GM21529 (cell line): ENCODE results near the gene TMPRSS9.
"Not testable (repeated sequence)": the region's sequence is repeated elsewhere in the genome, so short reads cannot be mapped to it uniquely, and the experiment has no call there.

Source experiments
- ATAC-seq: cut with Tn5 transposase; IDR thresholded peaks from one replicate; pipeline ENCODE4 v1.9.1; 2021; ENCODE audit not compliant: unreplicated experiment

Gene TMPRSS9

GRCh38 chr19:2387367-2388288, 27.6 kb downstream of the TMPRSS9 start:
- ATAC-seq: no peak

DNA sequence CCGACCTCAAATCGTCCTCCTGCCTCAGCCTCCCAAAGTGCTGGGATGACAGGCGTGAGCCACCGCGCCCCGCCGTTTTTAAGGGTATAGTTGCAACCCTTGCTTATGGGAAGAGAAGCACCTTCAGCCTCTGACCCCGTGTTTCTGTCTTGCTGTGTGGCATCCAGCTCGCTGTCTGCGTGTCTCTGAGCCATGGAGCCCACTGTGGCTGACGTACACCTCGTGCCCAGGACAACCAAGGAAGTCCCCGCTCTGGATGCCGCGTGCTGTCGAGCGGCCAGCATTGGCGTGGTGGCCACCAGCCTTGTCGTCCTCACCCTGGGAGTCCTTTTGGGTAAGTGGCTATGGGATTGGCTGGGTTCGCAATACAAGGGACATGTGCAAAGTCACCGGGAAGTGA, 29.5 kb downstream of the TMPRSS9 start:
- no peak for ATAC-seq

GRCh38 chr19:2391118-2391725, 31.2 kb downstream of the TMPRSS9 start:
- ATAC-seq: no peak

DNA sequence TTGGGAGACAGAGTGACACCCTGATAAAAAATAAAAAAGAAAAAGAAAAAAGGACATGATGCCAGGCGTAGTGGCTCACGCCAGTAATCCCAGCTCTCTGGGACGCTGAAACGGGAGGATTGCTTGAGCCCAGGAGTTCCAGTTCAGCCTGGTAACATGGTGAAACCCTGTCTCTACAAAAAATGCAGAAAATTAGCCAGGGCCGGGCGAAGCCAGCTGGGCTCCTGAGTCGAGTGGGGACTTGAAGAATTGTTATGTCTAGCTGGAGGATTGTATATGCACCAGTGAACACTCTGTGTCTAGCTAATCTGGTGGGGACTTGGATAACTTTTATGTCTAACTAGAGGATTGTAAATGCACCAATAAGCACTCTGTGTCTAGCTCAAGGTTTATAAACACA, 32.3 kb downstream of the TMPRSS9 start:
- no peak for ATAC-seq

DNA sequence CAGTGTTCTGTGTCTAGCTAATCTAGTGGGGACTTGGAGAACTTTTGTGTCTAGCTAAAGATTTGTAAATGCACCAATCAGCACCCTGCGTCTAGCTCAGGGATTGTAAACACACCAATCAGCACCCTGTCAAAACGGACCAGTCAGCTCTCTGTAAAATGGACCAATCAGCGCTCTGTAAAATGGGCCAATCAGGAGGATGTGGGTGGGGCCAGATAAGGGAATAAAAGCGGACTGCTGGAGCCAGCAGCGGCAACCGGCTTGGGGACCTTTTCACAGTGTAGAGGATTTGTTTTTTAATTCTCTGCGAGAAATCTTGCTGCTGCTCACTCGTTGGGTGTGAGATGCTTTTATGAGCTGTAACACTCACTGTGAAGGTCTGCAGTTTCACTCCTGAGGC, 32.8 kb downstream of the TMPRSS9 start:
- ATAC-seq: not testable (repeated sequence)

GRCh38 chr19:2394054-2394441, 34.0 kb downstream of the TMPRSS9 start:
- no peak for ATAC-seq

DNA sequence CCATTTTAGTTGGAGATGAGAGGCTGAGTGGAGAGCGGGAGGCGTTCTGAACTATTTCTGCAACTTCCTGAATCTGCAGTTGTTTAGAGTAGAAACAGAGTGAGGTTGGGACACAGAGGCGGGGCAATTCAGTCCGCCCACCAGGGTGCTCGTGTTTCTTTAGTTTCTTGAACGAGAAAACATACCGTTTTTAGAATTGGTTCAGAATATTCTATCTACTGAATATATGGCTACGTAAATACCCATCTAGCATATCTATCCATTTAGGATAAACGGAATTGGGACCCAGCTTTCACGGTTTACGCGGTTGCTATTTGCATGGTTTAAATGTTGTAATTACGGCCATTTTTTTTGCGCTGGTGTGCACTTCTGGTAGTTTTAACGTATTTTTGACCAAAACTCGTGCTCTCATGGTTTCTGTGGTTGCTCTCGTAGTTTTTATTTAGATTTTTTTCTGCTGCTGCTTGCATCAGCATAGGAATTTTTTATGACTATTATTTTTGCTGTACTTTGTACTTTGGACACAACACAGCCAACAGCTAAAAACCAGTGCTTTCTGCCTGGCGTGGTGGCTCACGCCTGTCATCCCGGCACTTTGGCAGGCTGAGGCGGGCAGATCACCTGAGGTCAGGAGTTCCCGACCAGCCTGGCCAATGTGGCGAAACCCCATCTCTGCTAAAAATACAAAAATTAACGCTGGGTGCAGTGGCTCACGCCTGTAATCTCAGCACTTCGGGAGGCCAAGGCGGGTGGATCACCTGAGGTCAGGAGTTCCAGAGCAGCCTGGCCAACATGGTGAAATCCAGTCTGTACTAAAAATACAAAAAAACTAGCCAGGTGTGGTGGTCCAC, 34.6 kb downstream of the TMPRSS9 start:
- no peak for ATAC-seq

DNA sequence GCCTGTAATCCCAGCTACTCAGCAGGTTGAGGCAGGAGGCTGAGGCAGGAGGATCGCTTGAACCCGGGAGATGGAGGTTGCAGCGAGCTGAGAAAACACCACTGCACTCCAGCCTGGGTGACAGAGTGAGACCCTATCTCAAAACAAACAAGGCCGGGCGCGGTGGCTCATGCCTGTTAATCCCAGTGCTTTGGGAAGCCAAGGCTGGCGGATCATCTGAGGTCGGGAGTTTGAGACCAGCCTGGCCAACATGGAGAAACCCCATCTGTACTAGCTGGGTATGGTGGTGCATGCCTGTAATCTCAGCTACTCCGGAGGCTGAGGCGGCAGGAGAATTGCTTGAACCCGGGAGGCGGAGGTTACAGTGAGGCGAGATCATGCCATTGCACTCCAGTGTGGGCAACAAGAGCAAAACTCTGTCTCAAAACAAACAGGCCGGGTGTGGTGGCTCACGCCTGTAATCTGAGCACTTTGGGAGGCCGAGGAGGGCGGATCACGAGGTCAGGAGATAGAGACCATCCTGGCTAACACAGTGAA, 35.3 kb downstream of the TMPRSS9 start:
- not testable (repeated sequence) for ATAC-seq

DNA sequence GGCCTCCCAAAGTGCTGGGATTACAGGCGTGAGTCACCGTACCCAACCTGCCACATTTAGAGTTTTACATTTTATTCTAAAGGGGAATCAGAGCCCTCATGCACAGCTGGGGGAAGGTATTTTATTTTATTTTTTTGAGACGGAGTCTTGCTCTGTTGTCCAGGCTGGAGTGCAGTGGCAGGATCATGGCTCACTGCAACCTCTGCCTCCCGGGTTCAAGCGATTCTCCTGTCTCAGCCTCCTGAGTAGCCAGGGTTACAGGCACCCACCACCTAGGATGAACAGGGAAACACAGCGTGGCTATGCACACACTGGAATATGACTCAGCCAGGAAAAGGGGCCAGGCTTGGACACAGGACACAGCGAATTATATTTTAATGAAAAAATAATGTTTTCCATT, 37.1 kb downstream of the TMPRSS9 start:
- ATAC-seq: not testable (repeated sequence)

GRCh38 chr19:2398735-2399305, 38.8 kb downstream of the TMPRSS9 start:
- ATAC-seq: no peak

- no peak for ATAC-seq
Measured at GRCh38 chr19:2399582-2399981, 39.5 kb downstream of the TMPRSS9 start.

DNA sequence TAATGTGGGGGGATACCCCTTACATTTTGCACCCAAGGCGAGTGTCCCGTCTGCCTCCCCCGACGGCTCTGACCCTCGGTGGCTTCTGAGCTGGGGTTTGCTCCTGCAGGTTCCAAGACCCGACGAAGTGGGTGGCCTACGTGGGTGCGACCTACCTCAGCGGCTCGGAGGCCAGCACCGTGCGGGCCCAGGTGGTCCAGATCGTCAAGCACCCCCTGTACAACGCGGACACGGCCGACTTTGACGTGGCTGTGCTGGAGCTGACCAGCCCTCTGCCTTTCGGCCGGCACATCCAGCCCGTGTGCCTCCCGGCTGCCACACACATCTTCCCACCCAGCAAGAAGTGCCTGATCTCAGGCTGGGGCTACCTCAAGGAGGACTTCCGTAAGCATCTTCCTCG, 48.2 kb downstream of the TMPRSS9 start:
- no peak for ATAC-seq

DNA sequence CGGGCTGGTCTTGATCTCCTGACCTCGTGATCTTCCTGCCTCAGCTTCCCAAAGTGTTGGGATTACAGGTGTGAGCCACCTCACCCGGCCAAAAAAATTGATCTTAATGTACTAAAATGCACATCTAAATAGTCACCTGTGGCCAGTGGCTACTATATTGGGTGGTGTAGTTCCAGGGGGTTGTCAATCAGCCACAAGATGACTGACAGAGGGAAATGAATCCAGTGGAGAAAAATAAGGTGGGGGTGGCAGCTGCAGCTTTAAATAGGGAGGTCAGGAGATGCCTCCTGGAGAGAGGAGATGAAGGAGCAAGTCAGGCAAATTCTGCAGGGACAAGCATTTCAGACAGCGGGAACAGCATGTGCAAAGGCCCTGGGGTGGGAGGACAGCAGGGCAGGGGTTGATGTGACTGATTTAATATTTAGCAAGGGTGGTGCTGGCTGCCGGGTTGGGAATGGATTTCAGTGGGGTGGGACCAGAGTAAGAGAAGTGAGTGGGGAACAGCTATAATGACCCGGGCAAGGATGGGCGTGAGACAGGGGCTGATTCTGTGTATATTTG, 49.4 kb downstream of the TMPRSS9 start:
- ATAC-seq: no peak

- no peak for ATAC-seq
Measured at GRCh38 chr19:2410023-2410422, 50.0 kb downstream of the TMPRSS9 start.

- no peak for ATAC-seq
Measured at GRCh38 chr19:2411709-2412108, 51.6 kb downstream of the TMPRSS9 start.

- no peak for ATAC-seq
Measured at GRCh38 chr19:2412449-2412848, 52.4 kb downstream of the TMPRSS9 start.

DNA sequence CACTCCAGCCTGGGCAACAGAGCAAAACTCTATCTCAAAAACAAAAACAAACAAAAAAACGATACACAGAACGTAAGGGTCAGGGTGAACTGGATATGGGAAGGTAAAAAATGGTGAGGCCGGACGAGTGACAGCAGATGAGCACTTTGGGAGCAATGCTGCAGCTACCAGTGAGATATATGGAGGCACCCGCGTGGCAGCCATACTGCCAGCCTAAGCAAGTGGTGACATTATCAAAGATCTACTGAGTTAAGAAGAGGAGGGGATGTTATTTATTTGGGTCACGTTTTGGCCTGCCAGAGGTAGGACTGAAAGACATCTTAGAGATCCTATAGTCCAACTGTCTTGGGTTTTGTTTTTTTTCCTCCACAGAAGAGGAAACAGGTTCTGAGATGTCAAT, 53.1 kb downstream of the TMPRSS9 start:
- ATAC-seq: no peak

GRCh38 chr19:2413629-2414028, 53.6 kb downstream of the TMPRSS9 start:
- ATAC-seq: no peak

GRCh38 chr19:2415281-2415972, 55.4 kb downstream of the TMPRSS9 start:
- ATAC-seq: no peak

DNA sequence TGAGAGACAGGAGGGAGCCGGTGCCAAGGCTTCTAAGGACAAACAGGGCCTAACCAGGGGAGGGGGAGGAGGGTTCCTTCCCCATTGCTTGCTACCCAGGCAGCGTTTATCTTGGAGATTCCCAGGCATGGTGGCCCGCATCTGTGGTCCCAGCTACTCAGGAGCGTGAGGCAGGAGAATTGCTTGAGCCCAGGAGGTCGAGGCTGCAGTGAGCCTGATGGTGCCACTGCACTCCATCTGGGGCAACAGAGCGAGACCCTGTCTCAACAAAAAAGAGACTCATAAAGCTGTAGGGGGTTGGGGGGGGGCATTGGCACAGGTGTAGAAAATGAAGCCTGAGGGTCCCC, 55.9 kb downstream of the TMPRSS9 start:
- ATAC-seq: no peak
